Sciatic nerve (tissue), 2 donors: ENCODE data around the gene PLD1. TPM values are rescaled to one million over a fixed set of nuclear protein-coding genes. Genes with fewer than 3 reads are reported as not detected.
"Not testable (repeated sequence)": the region's sequence is repeated elsewhere in the genome, so short reads cannot be mapped to it uniquely, and the experiment has no call there.

Source experiments
- ATAC-seq: fragments of 200-7000 bp; cut with Tn5 transposase; one replicate; pipeline ENCODE4 v1.9.1; 2020; ENCODE audit warnings: mild to moderate bottlenecking, moderate library complexity
- DNase-seq: peaks from one replicate; pipeline ENCODE4 v3.0.0-alpha.2; 2020; ENCODE audit warnings: low spot score
- intact Hi-C: fragments of 100-400 bp; cut with DNase I; formaldehyde crosslinking; loops from one replicate; pipeline ENCODE4 v1.14.2; 2022
- total RNA-seq: library from RNA; stranded (reverse); fragmentation: NEBNext Ultra II Directional; extraction: Animal tissue kit (Norgen Biotek cat#: 25700); gene quantifications from one replicate; pipeline ENCODE4 v1.2.1, GENCODE V29; 2021
- donor health status: DM: no; HTN: no; CAD: no.
- donor health status: DM: no; HTN: no; CAD: no.

PLD1 gene
- 36.8 TPM for total RNA-seq

GRCh38 chr3:171809861-171810628 lies at the start of gene PLD1:
TSS of gene PLD1 (minus strand) at chr3:171810483. CDS start at chr3:171738051, 72,432 bp downstream.
- ATAC-seq (peak; percentile 79), DNase-seq (peak; percentile 91)
- intact Hi-C loops, result loop anchor here (2.0 kb wide), 1 partner anchor 17 kb away; no protein-coding TSS in a partner anchor

- DNase-seq, ATAC-seq, intact Hi-C loops: not testable (repeated sequence)
Observed at GRCh38 chr3:171858770-171859169, 48.5 kb upstream of the PLD1 start.

GRCh38 chr3:171854649-171855305 lies 44.5 kb upstream of the PLD1 start:
- ATAC-seq, result no peak
- DNase-seq, result no peak
- intact Hi-C loops, result no loop called here

- no peak for DNase-seq
- intact Hi-C loops, result no loop called here
- ATAC-seq, result no peak
Observed at GRCh38 chr3:171851660-171852058, 41.4 kb upstream of the PLD1 start.

- intact Hi-C loops, result no loop called here
- DNase-seq, result no peak
- no peak for ATAC-seq
Observed at GRCh38 chr3:171850960-171851659, 40.8 kb upstream of the PLD1 start.

GRCh38 chr3:171850320-171850959 lies 40.2 kb upstream of the PLD1 start:
- intact Hi-C loops, result no loop called here
- DNase-seq (no peak), ATAC-seq (no peak)

- intact Hi-C loops, result no loop called here
- no peak for ATAC-seq
- no peak for DNase-seq
Observed at GRCh38 chr3:171849617-171850319, 39.5 kb upstream of the PLD1 start.

- intact Hi-C loops, result no loop called here
- ATAC-seq, result no peak
- no peak for DNase-seq
Observed at GRCh38 chr3:171847595-171848259, 37.4 kb upstream of the PLD1 start.

GRCh38 chr3:171847133-171847532 lies 36.9 kb upstream of the PLD1 start:
- intact Hi-C loops, result no loop called here
- no peak for DNase-seq

GRCh38 chr3:171846597-171846996 lies 36.3 kb upstream of the PLD1 start:
- intact Hi-C loops, result no loop called here
- no peak for ATAC-seq
- DNase-seq, result no peak

More at GRCh38 chr3:171847133-171847532, 36.9 kb upstream of the PLD1 start:
- no peak for ATAC-seq

GRCh38 chr3:171845481-171846284 lies 35.4 kb upstream of the PLD1 start:
- ATAC-seq, result no peak
- DNase-seq, result no peak
- intact Hi-C loops, result no loop called here

- DNase-seq, result no peak
- intact Hi-C loops, result no loop called here
- ATAC-seq, result no peak
Observed at GRCh38 chr3:171844873-171845272, 34.6 kb upstream of the PLD1 start.

- DNase-seq (no peak), ATAC-seq (no peak)
- intact Hi-C loops, result no loop called here
Observed at GRCh38 chr3:171842864-171843518, 32.7 kb upstream of the PLD1 start, which contains the start of gene TMEM212. TSS of gene TMEM212 (plus strand) at chr3:171843349. CDS start at chr3:171843384, 35 bp downstream.

GRCh38 chr3:171841620-171842000 lies 31.3 kb upstream of the PLD1 start:
- no peak for DNase-seq
- intact Hi-C loops, result no loop called here
- ATAC-seq, result no peak

GRCh38 chr3:171840811-171841619 lies 30.7 kb upstream of the PLD1 start:
- no peak for ATAC-seq
- DNase-seq, result no peak
- intact Hi-C loops, result no loop called here

GRCh38 chr3:171840445-171840810 lies 30.1 kb upstream of the PLD1 start:
- no peak for ATAC-seq
- no peak for DNase-seq
- intact Hi-C loops, result no loop called here
